T-helper 2 cell treated with Interferon-gamma antibody and Interleukin-4, amounts not matched to agents 100 ng/mL and 5 ng/mL, for 36 hours (primary cell): Measurements from ENCODE around the gene PPM1F. TPM values are rescaled to one million over a fixed set of nuclear protein-coding genes. Genes with fewer than 3 reads are reported as not detected.

Experiments used
- intact Hi-C: fragments of 100-400 bp; cut with micrococcal nuclease; formaldehyde crosslinking; loops from one replicate; pipeline ENCODE4 v1.15.1; 2023
- total RNA-seq: library from RNA; stranded (reverse); gene quantifications from 2 replicates; pipeline ENCODE4 v1.2.3, GENCODE V29; 2022

PPM1F gene
- total RNA-seq = 15.3 and 16.8 TPM in 2 replicates

- intact Hi-C loops = loop anchor here (2.0 kb wide), 2 partner anchors 14 to 240 kb away; no protein-coding TSS in a partner anchor
Observed at GRCh38 chr22:21952586-21953571, at the start of gene PPM1F. Gene PPM1F (minus strand): TSS chr22:21952848. CDS start chr22:21946048, 6,800 bp downstream.

GRCh38 chr22:22001664-22002525, 49.2 kb upstream of the PPM1F start:
- intact Hi-C loops = no loop called here

GRCh38 chr22:21998595-21999247, 46.1 kb upstream of the PPM1F start:
- intact Hi-C loops = no loop called here

GRCh38 chr22:21996175-21996720, 43.6 kb upstream of the PPM1F start:
- intact Hi-C loops = no loop called here

GRCh38 chr22:21995660-21996059, 43.0 kb upstream of the PPM1F start:
- intact Hi-C loops = no loop called here

- intact Hi-C loops = no loop called here
Observed at GRCh38 chr22:21994881-21995444, 42.3 kb upstream of the PPM1F start.

GRCh38 chr22:21992593-21993237, 40.1 kb upstream of the PPM1F start:
- intact Hi-C loops = no loop called here

GRCh38 chr22:21991774-21992173, 39.1 kb upstream of the PPM1F start:
- intact Hi-C loops = no loop called here

- intact Hi-C loops = no loop called here
Observed at GRCh38 chr22:21991304-21991596, 38.6 kb upstream of the PPM1F start.

GRCh38 chr22:21990445-21991303, 38.0 kb upstream of the PPM1F start:
- intact Hi-C loops = no loop called here

- intact Hi-C loops = no loop called here
Observed at GRCh38 chr22:21989049-21989448, 36.4 kb upstream of the PPM1F start.

GRCh38 chr22:21985214-21985613, 32.6 kb upstream of the PPM1F start:
- intact Hi-C loops = no loop called here

- intact Hi-C loops = no loop called here
Observed at GRCh38 chr22:21984793-21985192, 32.1 kb upstream of the PPM1F start.

- intact Hi-C loops = no loop called here
Observed at GRCh38 chr22:21982338-21982965, 29.8 kb upstream of the PPM1F start, which contains the start of gene TOP3B. Gene TOP3B (minus strand): TSS chr22:21982787. CDS start chr22:21975709, 7,078 bp downstream.

- intact Hi-C loops = no loop called here
Observed at GRCh38 chr22:21981874-21982273, 29.2 kb upstream of the PPM1F start.

GRCh38 chr22:21980547-21980946, 27.9 kb upstream of the PPM1F start:
- intact Hi-C loops = no loop called here

GRCh38 chr22:21978564-21979386, 26.1 kb upstream of the PPM1F start:
- intact Hi-C loops = no loop called here

GRCh38 chr22:21977814-21978213, 25.2 kb upstream of the PPM1F start:
- intact Hi-C loops = no loop called here
